Pons (tissue), 1 donor: Measurements from ENCODE around the gene DFFA.
"Not testable (repeated sequence)": the region's sequence is repeated elsewhere in the genome, so short reads cannot be mapped to it uniquely, and the experiment has no call there.

ENCODE experiments used
- DNase-seq: peaks from one replicate; pipeline ENCODE4 v3.0.0-alpha.2; 2016; ENCODE audit warnings: low spot score

The DFFA gene

GRCh38 chr1:10506046-10506676, 33.8 kb upstream of the DFFA start:
- not testable (repeated sequence) for DNase-seq

GRCh38 chr1:10504249-10504648, 31.9 kb upstream of the DFFA start:
- no peak for DNase-seq

- no peak for DNase-seq
These were observed 29.9 kb upstream of the DFFA start for GRCh38 chr1:10502206-10502605.

GRCh38 chr1:10498231-10498630, 25.9 kb upstream of the DFFA start:
- DNase-seq: no peak

GRCh38 chr1:10497109-10497508, 24.8 kb upstream of the DFFA start:
- DNase-seq: no peak

- no peak for DNase-seq
These were observed 23.6 kb upstream of the DFFA start for GRCh38 chr1:10495952-10496351.

- DNase-seq: no peak
These were observed 23.1 kb upstream of the DFFA start for GRCh38 chr1:10495475-10495817.

- peak; percentile 78 for DNase-seq
These were observed 22.6 kb upstream of the DFFA start for GRCh38 chr1:10494754-10495474.

GRCh38 chr1:10494418-10494753, 22.1 kb upstream of the DFFA start:
- DNase-seq: no peak

GRCh38 chr1:10490286-10490970, 18.1 kb upstream of the DFFA start:
- no peak for DNase-seq

GRCh38 chr1:10489291-10490055, 17.1 kb upstream of the DFFA start:
- DNase-seq: no peak

- DNase-seq: no peak
These were observed 12.2 kb upstream of the DFFA start for GRCh38 chr1:10484521-10484920.

- DNase-seq: no peak
These were observed 8.3 kb upstream of the DFFA start for GRCh38 chr1:10480614-10481013.

- DNase-seq: no peak
These were observed 7.0 kb upstream of the DFFA start for GRCh38 chr1:10479296-10479695.

GRCh38 chr1:10475510-10475909, 3.2 kb upstream of the DFFA start:
- DNase-seq: no peak

GRCh38 chr1:10474613-10475507, 2.5 kb upstream of the DFFA start, which contains the start of gene PEX14:
Gene PEX14, plus strand, starts transcription at chr1:10474950. Its CDS starts 17 bp downstream, at chr1:10474967.
- peak; percentile 71 for DNase-seq

- not testable (repeated sequence) for DNase-seq
These were observed 1.9 kb upstream of the DFFA start for GRCh38 chr1:10474309-10474612.

- no peak for DNase-seq
These were observed 926 bp upstream of the DFFA start for GRCh38 chr1:10473145-10473765.

GRCh38 chr1:10471411-10472219, 714 bp downstream of the DFFA start:
- DNase-seq: no peak

- DNase-seq: no peak
These were observed 2.3 kb downstream of the DFFA start for GRCh38 chr1:10470043-10470442.
